Cardiac septum (tissue), 1 donor: ENCODE measurements around the gene CHRNB2. TPM values are rescaled to one million over a fixed set of nuclear protein-coding genes. Genes with fewer than 3 reads are reported as not detected.

ENCODE experiments used
- DNase-seq: peaks from one replicate; pipeline ENCODE4 v3.0.0-alpha.2; 2020; ENCODE audit warnings: low spot score
- intact Hi-C: fragments of 100-400 bp; cut with DNase I; formaldehyde crosslinking; loops from one replicate; pipeline ENCODE4 v1.14.0; 2022
- total RNA-seq: library from RNA; stranded (reverse); fragmentation: NEBNext Ultra II Directional; extraction: Animal tissue kit (Norgen Biotek cat#: 25700); gene quantifications from one replicate; pipeline ENCODE4 v1.2.1, GENCODE V29; 2021
- donor health status: DM: no; HTN: no; CAD: no.

CHRNB2 gene
- total RNA-seq, 1 donor from 2014 or later = 0.05 TPM

GRCh38 chr1:154550657-154551056 lies 16.9 kb upstream of the CHRNB2 start:
- intact Hi-C loops = no loop called here
- no peak for DNase-seq

- intact Hi-C loops = no loop called here
Measured at GRCh38 chr1:154551474-154551873, 16.1 kb upstream of the CHRNB2 start.

GRCh38 chr1:154552036-154552435 lies 15.5 kb upstream of the CHRNB2 start:
- DNase-seq = no peak
- intact Hi-C loops = no loop called here

More at GRCh38 chr1:154551474-154551873, 16.1 kb upstream of the CHRNB2 start:
- DNase-seq = no peak

GRCh38 chr1:154553056-154554030 lies 14.2 kb upstream of the CHRNB2 start:
- DNase-seq = no peak
- intact Hi-C loops = no loop called here

- intact Hi-C loops = loop anchor here (5.0 kb wide), 2 partner anchors 149 to 201 kb away; partner anchors contain the start of gene IL6R
- no peak for DNase-seq
Measured at GRCh38 chr1:154556422-154556821, 11.2 kb upstream of the CHRNB2 start.

- intact Hi-C loops = loop anchor here (5.0 kb wide), 2 partner anchors 150 to 200 kb away; partner anchors contain the start of gene IL6R
- DNase-seq = no peak
Measured at GRCh38 chr1:154557248-154557938, 10.2 kb upstream of the CHRNB2 start.

GRCh38 chr1:154557939-154558719 lies 9.4 kb upstream of the CHRNB2 start, which contains the start of gene UBE2Q1:
UBE2Q1 (minus strand) TSS chr1:154558662; CDS start chr1:154558553, 109 bp downstream.
- DNase-seq = peak; percentile 86
- intact Hi-C loops = loop anchor here (2.0 to 5.0 kb wide), 5 partner anchors 71 to 443 kb away; partner anchors contain the start of genes IL6R and PMVK

- intact Hi-C loops = loop anchor here (1.0 to 5.0 kb wide), 7 partner anchors 48 to 442 kb away; partner anchors contain the start of genes IL6R and PMVK
- peak; percentile 99 for DNase-seq
Measured at GRCh38 chr1:154558720-154559465, 8.7 kb upstream of the CHRNB2 start.

GRCh38 chr1:154559466-154560044 lies 8.0 kb upstream of the CHRNB2 start:
- intact Hi-C loops = loop anchor here (1.0 to 5.0 kb wide), 7 partner anchors 48 to 441 kb away; partner anchors contain the start of genes IL6R and PMVK
- peak; percentile 91 for DNase-seq

- DNase-seq = no peak
- intact Hi-C loops = no loop called here
Measured at GRCh38 chr1:154565876-154566275, 1.7 kb upstream of the CHRNB2 start.

- DNase-seq = no peak
- intact Hi-C loops = no loop called here
Measured at GRCh38 chr1:154568157-154568815, 708 bp downstream of the CHRNB2 start.

GRCh38 chr1:154571244-154571963 lies 3.8 kb downstream of the CHRNB2 start:
- no peak for DNase-seq
- intact Hi-C loops = no loop called here

GRCh38 chr1:154571964-154572288 lies 4.3 kb downstream of the CHRNB2 start:
- no peak for DNase-seq
- intact Hi-C loops = no loop called here

GRCh38 chr1:154572468-154573167 lies 5.0 kb downstream of the CHRNB2 start:
- no peak for DNase-seq
- intact Hi-C loops = no loop called here

GRCh38 chr1:154573168-154573510 lies 5.6 kb downstream of the CHRNB2 start:
- intact Hi-C loops = no loop called here
- no peak for DNase-seq

GRCh38 chr1:154574716-154575115 lies 7.1 kb downstream of the CHRNB2 start:
- intact Hi-C loops = no loop called here
- DNase-seq = no peak
